ENCODE measurements around the gene TMX1.

TMX1 gene

GRCh38 chr14:51295646-51296263 lies 55.7 kb downstream of the TMX1 start:
- DNase-seq, result no peak

GRCh38 chr14:51297066-51297465 lies 57.0 kb downstream of the TMX1 start:
- DNase-seq, result no peak

- no peak for DNase-seq
Observed at GRCh38 chr14:51298895-51299294, 58.8 kb downstream of the TMX1 start.

- DNase-seq, result no peak
Observed at GRCh38 chr14:51302295-51303030, 62.4 kb downstream of the TMX1 start.

- no peak for DNase-seq
Observed at GRCh38 chr14:51304438-51304837, 64.4 kb downstream of the TMX1 start.

- DNase-seq, result no peak
Observed at GRCh38 chr14:51304941-51305340, 64.9 kb downstream of the TMX1 start.

- DNase-seq, result no peak
Observed at GRCh38 chr14:51305751-51306150, 65.7 kb downstream of the TMX1 start.

Measured in activated CD4-positive, alpha-beta T cell treated with anti-CD3 and anti-CD28 coated beads, Interleukin-2, amount 50 U/mL, for 4 hours (primary cell).